NCI-H1694 (cell line): ENCODE data around the gene CAPN5.

Experiments used
- DNase-seq: peaks from one replicate; lab custom pipeline; 2025; lab: John Stamatoyannopoulos, UW

CAPN5 gene

GRCh38 chr11:77173494-77173893 lies 106.7 kb downstream of the CAPN5 start:
- no peak for DNase-seq

- DNase-seq, result no peak
These were observed 107.8 kb downstream of the CAPN5 start for GRCh38 chr11:77174559-77174958.

- no peak for DNase-seq
These were observed 108.5 kb downstream of the CAPN5 start for GRCh38 chr11:77175021-77175842.
